Ectodermal cell (in vitro differentiated cells): ENCODE results near the gene EXOSC9. TPM values are rescaled to one million over a fixed set of nuclear protein-coding genes. Genes with fewer than 3 reads are reported as not detected.
"Not testable (repeated sequence)": the region's sequence is repeated elsewhere in the genome, so short reads cannot be mapped to it uniquely, and the experiment has no call there.

Source experiments
- H3K27ac ChIP-seq: 2 replicates; pipeline ENCODE4 v1.7.0; 2013; ENCODE audit warnings: mild to moderate bottlenecking, low read depth, low read length; ENCODE audit not compliant: insufficient read depth, poor library complexity, severe bottlenecking
- H3K27me3 ChIP-seq: 2 replicates; pipeline ENCODE4 v1.7.0; 2013; ENCODE audit warnings: mild to moderate bottlenecking, low read length; ENCODE audit not compliant: insufficient read depth, control insufficient read depth, poor library complexity, severe bottlenecking
- H3K36me3 ChIP-seq: one replicate; pipeline ENCODE4 v1.7.0; 2013; ENCODE audit warnings: low read length; ENCODE audit not compliant: control insufficient read depth, insufficient read depth
- H3K4me1 ChIP-seq: one replicate; pipeline ENCODE4 v1.7.0; 2013; ENCODE audit warnings: low read length; ENCODE audit not compliant: control insufficient read depth, insufficient read depth
- H3K4me3 ChIP-seq: 2 replicates; pipeline ENCODE4 v1.7.0; 2013; ENCODE audit warnings: low read depth, low read length, control low read depth; ENCODE audit not compliant: insufficient read depth
- H3K9me3 ChIP-seq: 2 replicates; pipeline ENCODE4 v1.7.0; 2013; ENCODE audit warnings: mild to moderate bottlenecking, low read length, moderate library complexity; ENCODE audit not compliant: control insufficient read depth
- WGBS, 2 experiments: methylation state at CpG; one replicate each; pipeline ENCODE4 v1.1.7; 2013; ENCODE audit warnings: missing lambda C conversion rate in 2 of 2; 5-methylcytosine and 5-hydroxymethylcytosine counted together
- polyA plus RNA-seq, 4 experiments: library from polyadenylated mRNA; stranded (reverse); fragments of 50-300 nt; gene quantifications; one replicate each; pipeline ENCODE4 v1.2.3, GENCODE V29; 2013

EXOSC9 gene, protein sequence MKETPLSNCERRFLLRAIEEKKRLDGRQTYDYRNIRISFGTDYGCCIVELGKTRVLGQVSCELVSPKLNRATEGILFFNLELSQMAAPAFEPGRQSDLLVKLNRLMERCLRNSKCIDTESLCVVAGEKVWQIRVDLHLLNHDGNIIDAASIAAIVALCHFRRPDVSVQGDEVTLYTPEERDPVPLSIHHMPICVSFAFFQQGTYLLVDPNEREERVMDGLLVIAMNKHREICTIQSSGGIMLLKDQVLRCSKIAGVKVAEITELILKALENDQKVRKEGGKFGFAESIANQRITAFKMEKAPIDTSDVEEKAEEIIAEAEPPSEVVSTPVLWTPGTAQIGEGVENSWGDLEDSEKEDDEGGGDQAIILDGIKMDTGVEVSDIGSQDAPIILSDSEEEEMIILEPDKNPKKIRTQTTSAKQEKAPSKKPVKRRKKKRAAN
- 68.1 TPM for polyA plus RNA-seq (2013, experiment 1 of 4)
- polyA plus RNA-seq (2013, experiment 2 of 4) = 71.4 TPM
- polyA plus RNA-seq (2013, experiment 3 of 4) = 53.3 TPM
- 55.7 TPM for polyA plus RNA-seq (2013, experiment 4 of 4)

- 2% methylated on average over 48 of the region's 48 CpGs for WGBS, 2 experiments
- Histone ChIP-seq H3K27ac (peak within 1 kb of the TSS; percentile 47), H3K27me3 (no peaks in the 10 kb centered on the region), H3K4me1 (peaks cover 5% of the 10 kb centered on the region), H3K36me3 (peaks cover 24% of the 10 kb centered on the region), H3K4me3 (peak within 1 kb of the TSS; percentile 78), H3K9me3 (no peaks in the 10 kb centered on the region)
Measured at GRCh38 chr4:121800961-121801714, at the start of gene EXOSC9. Gene EXOSC9, plus strand, starts transcription at chr4:121801323. Its CDS starts 102 bp downstream, at chr4:121801425.

DNA sequence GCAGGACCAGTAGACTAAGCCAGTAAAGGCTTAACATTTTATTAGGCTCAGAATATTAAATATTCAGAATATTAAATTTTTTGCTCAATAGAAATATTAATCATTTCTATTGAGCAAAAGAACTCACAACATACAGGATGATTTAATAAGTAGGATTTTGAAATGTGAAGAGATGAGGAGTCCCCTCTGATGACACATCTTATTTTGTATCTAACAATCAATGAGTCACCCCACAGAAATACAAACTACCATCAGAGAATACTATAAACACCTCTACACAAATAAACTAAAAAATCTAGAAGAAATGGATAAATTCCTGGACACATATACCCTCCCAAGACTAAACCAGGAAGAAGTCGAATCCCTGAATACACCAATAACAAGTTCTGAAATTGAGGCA, 49.0 kb upstream of the EXOSC9 start:
- WGBS, 2 experiments = 92 to 96% methylated on average over 1 of the region's 1 CpG
- not testable (repeated sequence) for H3K4me1 ChIP-seq, H3K27me3 ChIP-seq, H3K4me3 ChIP-seq, H3K9me3 ChIP-seq, H3K27ac ChIP-seq, H3K36me3 ChIP-seq

- H3K9me3 ChIP-seq = no peaks in the 10 kb centered on the region
- H3K27ac ChIP-seq = no peak overlapping the region
- no peak overlapping the region for H3K4me3 ChIP-seq
- no peaks in the 10 kb centered on the region for H3K4me1 ChIP-seq
- no peaks in the 10 kb centered on the region for H3K36me3 ChIP-seq
- WGBS, 2 experiments = 100% methylated on average over 1 to 2 of the region's 2 CpGs
- H3K27me3 ChIP-seq = peaks cover 20% of the 10 kb centered on the region
Measured at GRCh38 chr4:121758925-121759568, 42.1 kb upstream of the EXOSC9 start.

- H3K4me3 ChIP-seq = no peak overlapping the region
Measured at GRCh38 chr4:121760205-121760604, 40.9 kb upstream of the EXOSC9 start.

GRCh38 chr4:121764303-121764701, 36.8 kb upstream of the EXOSC9 start:
- 35 to 44% methylated on average over 14 of the region's 14 CpGs for WGBS, 2 experiments
- Histone ChIP-seq H3K27me3 (peaks cover 48% of the 10 kb centered on the region), H3K4me3 (peak overlapping the region; percentile 42), H3K9me3 (no peaks in the 10 kb centered on the region), H3K27ac (no peak overlapping the region), H3K4me1 (peaks cover 5% of the 10 kb centered on the region), H3K36me3 (no peaks in the 10 kb centered on the region)

More at GRCh38 chr4:121760205-121760604, 40.9 kb upstream of the EXOSC9 start:
- Histone ChIP-seq H3K36me3 (no peaks in the 10 kb centered on the region), H3K4me1 (no peaks in the 10 kb centered on the region), H3K9me3 (no peaks in the 10 kb centered on the region), H3K27ac (no peak overlapping the region), H3K27me3 (peaks cover 31% of the 10 kb centered on the region)
- 82% methylated on average over 3 of the region's 3 CpGs for WGBS, 2 experiments

GRCh38 chr4:121764702-121765367, 36.3 kb upstream of the EXOSC9 start, which contains the start of gene SMIM43:
Gene SMIM43, minus strand, starts transcription at chr4:121765164. Its CDS starts 59 bp downstream, at chr4:121765105.
- H3K36me3 ChIP-seq = no peaks in the 10 kb centered on the region
- peak within 1 kb of the TSS; percentile 42 for H3K4me3 ChIP-seq
- H3K4me1 ChIP-seq = peaks cover 5% of the 10 kb centered on the region
- 1% methylated on average over 75 of the region's 75 CpGs for WGBS, 2 experiments
- peaks cover 48% of the 10 kb centered on the region for H3K27me3 ChIP-seq
- no peak within 1 kb of the TSS for H3K27ac ChIP-seq
- H3K9me3 ChIP-seq = no peaks in the 10 kb centered on the region

GRCh38 chr4:121765368-121765705, 35.8 kb upstream of the EXOSC9 start:
- peak overlapping the region; percentile 42 for H3K4me3 ChIP-seq
- no peaks in the 10 kb centered on the region for H3K36me3 ChIP-seq
- peaks cover 5% of the 10 kb centered on the region for H3K4me1 ChIP-seq
- peaks cover 48% of the 10 kb centered on the region for H3K27me3 ChIP-seq
- WGBS, 2 experiments = 6 to 8% methylated on average over 15 to 16 of the region's 16 CpGs
- no peak overlapping the region for H3K27ac ChIP-seq
- no peaks in the 10 kb centered on the region for H3K9me3 ChIP-seq

- Histone ChIP-seq H3K27me3 (peaks cover 48% of the 10 kb centered on the region), H3K36me3 (no peaks in the 10 kb centered on the region), H3K27ac (no peak overlapping the region), H3K4me3 (no peak overlapping the region), H3K9me3 (no peaks in the 10 kb centered on the region), H3K4me1 (peaks cover 5% of the 10 kb centered on the region)
- WGBS, 2 experiments = 54 to 65% methylated on average over 9 of the region's 9 CpGs
Measured at GRCh38 chr4:121765971-121766538, 35.1 kb upstream of the EXOSC9 start.

- WGBS, 2 experiments = 92 to 94% methylated on average over 3 to 4 of the region's 4 CpGs
- Histone ChIP-seq H3K4me3 (no peak overlapping the region), H3K9me3 (no peaks in the 10 kb centered on the region), H3K4me1 (peaks cover 5% of the 10 kb centered on the region), H3K36me3 (no peaks in the 10 kb centered on the region), H3K27ac (no peak overlapping the region), H3K27me3 (peaks cover 48% of the 10 kb centered on the region)
Measured at GRCh38 chr4:121767166-121767565, 34.0 kb upstream of the EXOSC9 start.
